Fibroblast of villous mesenchyme (primary cell): ENCODE results near the gene SIMC1. TPM values are rescaled to one million over a fixed set of nuclear protein-coding genes. Genes with fewer than 3 reads are reported as not detected.
A peak's percentile ranks its signal among the peaks of the same experiment; 100 is the strongest.

Experiments
- DNase-seq: peaks from one replicate; pipeline ENCODE4 v3.0.0-alpha.2; 2010; ENCODE audit warnings: low read depth
- H3K4me3 ChIP-seq: 2 replicates; pipeline ENCODE4 v1.5.1; 2011; ENCODE audit warnings: low read depth, mild to moderate bottlenecking, low read length
- total RNA-seq: library from RNA; depleted of rRNA; stranded (reverse); fragments of >200 nt; gene quantifications from 2 replicates; pipeline ENCODE4 v1.2.3, GENCODE V29; 2012
- TF ChIP-seq, protein P1 (sequence below): IDR thresholded peaks from 2 replicates; pipeline ENCODE4 v1.5.1; 2012; ENCODE audit warnings: low read depth, mild to moderate bottlenecking, low read length; ENCODE audit not compliant: insufficient read depth

SIMC1 gene
- total RNA-seq, 1 donor = 5.2 TPM

DNA sequence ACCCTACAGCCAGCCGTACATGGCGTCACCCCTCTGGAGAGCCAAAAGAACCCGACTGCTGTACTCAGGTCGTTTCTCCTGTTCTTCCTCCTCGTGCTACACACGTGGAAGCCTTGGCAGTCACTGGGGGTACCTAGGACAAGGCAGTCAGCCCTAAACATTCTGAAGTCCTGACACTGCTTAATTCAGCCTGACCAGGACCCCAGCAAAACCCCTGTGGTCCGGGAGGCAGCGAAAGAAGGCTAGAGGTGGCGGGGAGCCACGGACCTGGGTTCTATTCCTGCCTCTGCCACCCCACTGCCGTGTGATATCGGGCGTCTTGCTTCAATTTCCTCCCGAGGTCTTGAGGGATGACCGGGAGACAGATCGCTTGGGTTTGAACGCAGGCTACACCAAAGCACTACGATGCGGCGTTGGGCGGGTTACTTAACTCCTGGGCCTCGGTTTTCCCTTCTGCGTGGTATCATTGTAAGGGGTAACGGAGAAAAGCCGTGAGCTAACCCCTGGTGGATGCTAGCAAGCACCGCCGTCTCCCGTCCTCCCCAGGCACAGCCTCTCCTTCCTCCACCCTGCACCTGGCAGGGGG is 126.6 kb downstream of the SIMC1 start:
- no peak for DNase-seq
- TF ChIP-seq, protein P1, sequence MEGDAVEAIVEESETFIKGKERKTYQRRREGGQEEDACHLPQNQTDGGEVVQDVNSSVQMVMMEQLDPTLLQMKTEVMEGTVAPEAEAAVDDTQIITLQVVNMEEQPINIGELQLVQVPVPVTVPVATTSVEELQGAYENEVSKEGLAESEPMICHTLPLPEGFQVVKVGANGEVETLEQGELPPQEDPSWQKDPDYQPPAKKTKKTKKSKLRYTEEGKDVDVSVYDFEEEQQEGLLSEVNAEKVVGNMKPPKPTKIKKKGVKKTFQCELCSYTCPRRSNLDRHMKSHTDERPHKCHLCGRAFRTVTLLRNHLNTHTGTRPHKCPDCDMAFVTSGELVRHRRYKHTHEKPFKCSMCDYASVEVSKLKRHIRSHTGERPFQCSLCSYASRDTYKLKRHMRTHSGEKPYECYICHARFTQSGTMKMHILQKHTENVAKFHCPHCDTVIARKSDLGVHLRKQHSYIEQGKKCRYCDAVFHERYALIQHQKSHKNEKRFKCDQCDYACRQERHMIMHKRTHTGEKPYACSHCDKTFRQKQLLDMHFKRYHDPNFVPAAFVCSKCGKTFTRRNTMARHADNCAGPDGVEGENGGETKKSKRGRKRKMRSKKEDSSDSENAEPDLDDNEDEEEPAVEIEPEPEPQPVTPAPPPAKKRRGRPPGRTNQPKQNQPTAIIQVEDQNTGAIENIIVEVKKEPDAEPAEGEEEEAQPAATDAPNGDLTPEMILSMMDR = no peak
- H3K4me3 ChIP-seq = peak overlapping the region; percentile 71

GRCh38 chr5:176365351-176366231 is 127.4 kb downstream of the SIMC1 start, which contains the start of gene ARL10:
Gene ARL10 (plus strand): TSS chr5:176365487. CDS start chr5:176365564, 77 bp downstream.
- TF ChIP-seq, protein P1 = no peak
- peak; percentile 52 for DNase-seq
- peak within 1 kb of the TSS; percentile 71 for H3K4me3 ChIP-seq

DNA sequence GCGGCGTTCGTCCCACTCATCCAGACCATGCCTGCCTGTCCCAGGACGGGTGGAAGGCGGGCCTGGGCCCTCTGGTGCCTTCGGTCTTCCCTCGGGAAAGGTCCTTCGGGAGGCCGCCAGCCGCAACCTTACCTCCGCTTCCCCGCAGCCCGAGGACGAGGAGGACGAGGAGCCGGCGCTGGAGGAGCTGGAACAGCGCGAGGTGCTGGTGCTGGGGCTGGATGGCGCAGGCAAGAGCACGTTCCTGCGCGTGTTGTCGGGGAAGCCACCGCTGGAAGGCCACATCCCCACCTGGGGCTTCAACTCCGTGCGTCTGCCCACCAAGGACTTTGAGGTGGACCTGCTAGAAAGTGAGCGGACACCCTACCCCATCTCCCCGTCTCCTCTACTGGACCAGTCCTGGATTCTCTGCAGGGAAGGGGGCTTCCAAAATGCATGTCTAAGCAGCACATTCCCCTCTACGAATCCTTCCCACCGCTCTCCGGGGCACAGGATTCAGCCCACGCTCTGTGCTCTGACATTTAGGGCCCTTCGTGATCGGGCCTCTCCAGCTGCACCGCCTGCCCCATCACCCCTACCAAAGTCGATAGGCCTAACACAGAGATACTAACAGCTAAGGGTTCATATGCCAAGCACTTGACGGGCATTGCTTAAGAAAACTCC is 128.1 kb downstream of the SIMC1 start:
- no peak for DNase-seq
- TF ChIP-seq, protein P1 = no peak
- peak overlapping the region; percentile 71 for H3K4me3 ChIP-seq

DNA sequence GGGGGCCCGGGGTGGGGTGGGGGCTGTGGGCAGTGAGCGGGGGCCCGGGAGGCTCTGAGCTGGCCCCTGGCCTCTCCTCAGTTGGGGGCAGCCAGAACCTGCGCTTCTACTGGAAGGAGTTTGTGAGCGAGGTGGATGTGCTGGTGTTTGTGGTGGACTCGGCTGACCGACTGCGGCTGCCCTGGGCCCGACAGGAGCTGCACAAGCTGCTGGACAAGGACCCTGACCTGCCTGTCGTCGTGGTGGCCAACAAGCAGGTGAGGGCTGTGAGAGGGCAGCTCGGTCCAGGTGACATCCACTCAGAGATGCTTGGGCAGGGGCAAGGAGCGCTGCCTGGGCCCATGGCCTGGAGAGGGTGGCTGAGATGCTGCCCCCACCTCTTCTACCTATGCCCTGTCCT is 130.5 kb downstream of the SIMC1 start:
- DNase-seq = no peak
- H3K4me3 ChIP-seq = no peak overlapping the region
- TF ChIP-seq, protein P1 = no peak

GRCh38 chr5:176369934-176370711 is 131.9 kb downstream of the SIMC1 start:
- no peak for DNase-seq
- H3K4me3 ChIP-seq = no peak overlapping the region
- TF ChIP-seq, protein P1 = no peak
